Fibroblast of the conjunctiva (primary cell): Measurements from ENCODE around the gene PPME1.
"Not testable (repeated sequence)": the region's sequence is repeated elsewhere in the genome, so short reads cannot be mapped to it uniquely, and the experiment has no call there.

ENCODE experiments used
- DNase-seq: peaks from one replicate; pipeline ENCODE4 v3.0.0-alpha.2; 2010; ENCODE audit warnings: low read depth

Gene PPME1, protein sequence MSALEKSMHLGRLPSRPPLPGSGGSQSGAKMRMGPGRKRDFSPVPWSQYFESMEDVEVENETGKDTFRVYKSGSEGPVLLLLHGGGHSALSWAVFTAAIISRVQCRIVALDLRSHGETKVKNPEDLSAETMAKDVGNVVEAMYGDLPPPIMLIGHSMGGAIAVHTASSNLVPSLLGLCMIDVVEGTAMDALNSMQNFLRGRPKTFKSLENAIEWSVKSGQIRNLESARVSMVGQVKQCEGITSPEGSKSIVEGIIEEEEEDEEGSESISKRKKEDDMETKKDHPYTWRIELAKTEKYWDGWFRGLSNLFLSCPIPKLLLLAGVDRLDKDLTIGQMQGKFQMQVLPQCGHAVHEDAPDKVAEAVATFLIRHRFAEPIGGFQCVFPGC

DNA sequence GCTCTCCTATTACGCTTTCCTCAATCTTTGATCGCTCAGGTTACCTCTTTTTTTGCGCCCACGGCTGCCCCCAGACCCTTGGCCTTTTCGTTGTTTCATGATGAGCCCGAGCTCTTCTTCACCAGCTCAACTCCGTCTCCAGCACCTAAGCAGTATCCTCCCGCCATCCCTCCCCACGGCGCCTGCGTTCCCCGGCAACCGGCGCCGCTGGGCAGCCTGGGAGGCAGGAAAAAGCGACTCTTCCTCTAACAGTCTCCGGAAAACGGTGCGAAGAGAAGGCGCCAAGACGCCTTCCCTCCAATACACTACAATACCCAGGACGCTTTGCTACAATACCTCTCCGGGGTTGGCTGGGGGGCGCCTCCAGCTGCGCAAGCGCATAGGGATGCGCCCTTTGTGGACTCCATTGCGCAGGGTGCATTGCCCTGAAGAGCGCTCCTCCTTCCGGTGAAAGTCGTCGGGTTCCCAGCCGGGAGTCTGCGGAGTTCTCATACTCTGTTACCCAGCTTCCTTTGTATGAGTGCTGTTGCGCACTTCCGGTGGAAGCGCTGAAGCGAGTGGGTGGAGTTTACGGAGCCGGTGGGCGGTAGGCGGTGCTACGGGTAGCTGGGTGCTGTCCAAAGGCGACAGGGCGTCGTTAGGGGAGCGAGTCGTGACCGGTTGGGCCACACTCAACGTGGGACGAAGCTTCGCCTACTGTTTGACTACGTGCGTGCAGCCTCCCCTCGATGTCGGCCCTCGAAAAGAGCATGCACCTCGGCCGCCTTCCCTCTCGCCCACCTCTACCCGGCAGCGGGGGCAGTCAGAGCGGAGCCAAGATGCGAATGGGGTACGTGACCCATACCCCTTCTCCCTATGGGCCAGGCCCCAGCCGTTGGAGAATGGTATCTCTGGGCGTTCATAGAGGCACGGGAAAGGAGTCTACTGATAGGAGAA is at the start of gene PPME1, which contains the start of gene C2CD3:
PPME1 (plus strand) TSS at position 596 of the 936 bp plus-strand sequence; CDS start at position 729, 133 bp downstream.
C2CD3 (minus strand) TSS at position 309 of the 936 bp plus-strand sequence; CDS start at position 99, 210 bp downstream.
- DNase-seq: peak; percentile 99

DNA sequence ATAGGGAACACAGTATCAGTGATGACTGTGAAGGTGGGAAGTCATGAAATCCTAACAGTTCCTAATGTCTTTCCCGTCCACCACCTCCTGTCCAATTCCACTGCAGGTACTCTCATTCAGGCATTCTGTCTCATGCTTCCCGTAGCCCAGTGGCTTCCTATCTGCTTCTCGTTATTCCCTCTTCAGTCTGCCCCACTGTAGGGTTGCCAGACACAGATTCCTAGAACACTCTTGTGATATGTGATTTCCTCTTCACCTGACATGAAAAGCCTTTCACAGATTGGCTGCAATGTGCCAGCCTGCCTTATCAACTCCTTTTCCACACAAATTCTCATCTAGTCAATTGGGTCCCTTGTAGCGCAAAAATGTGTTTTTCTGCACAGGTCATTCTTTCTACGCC is 49.3 kb upstream of the PPME1 start:
- no peak for DNase-seq

DNA sequence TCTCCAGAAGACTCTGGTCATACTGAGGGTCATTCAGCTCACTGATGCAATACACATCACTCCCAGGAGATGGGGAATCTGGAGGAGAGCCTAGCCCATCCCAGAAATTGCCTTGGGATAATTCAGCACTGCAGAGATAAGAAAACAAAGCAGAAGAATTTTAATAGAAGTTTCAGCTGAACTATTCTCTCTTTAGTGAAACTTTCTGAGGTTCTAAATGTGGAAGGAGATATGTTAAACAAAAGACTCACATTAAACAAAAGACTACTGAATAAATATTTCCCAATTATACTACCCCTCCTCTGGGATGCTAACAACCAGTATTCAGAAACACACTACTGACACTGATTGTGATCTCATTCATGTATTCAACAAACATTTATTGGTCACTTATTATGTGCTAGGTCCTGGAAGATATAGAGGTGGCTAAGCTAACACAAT is 48.1 kb upstream of the PPME1 start:
- DNase-seq: no peak

DNA sequence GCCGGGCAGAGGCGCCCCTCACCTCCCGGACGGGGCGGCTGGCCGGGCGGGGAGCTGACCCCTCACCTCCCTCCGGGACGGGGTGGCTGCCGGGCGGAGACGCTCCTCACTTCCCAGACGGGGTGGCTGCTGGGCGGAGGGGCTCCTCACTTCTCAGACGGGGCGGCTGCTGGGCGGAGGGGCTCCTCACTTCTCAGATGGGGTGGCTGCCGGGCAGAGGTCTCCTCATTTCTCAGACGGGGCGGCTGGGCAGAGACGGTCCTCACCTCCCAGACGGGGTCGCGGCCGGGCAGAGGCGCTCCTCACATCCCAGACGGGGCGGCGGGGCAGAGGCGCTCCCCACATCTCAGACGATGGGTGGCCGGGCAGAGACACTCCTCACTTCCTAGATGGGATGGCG is 42.0 kb upstream of the PPME1 start:
- not testable (repeated sequence) for DNase-seq

DNA sequence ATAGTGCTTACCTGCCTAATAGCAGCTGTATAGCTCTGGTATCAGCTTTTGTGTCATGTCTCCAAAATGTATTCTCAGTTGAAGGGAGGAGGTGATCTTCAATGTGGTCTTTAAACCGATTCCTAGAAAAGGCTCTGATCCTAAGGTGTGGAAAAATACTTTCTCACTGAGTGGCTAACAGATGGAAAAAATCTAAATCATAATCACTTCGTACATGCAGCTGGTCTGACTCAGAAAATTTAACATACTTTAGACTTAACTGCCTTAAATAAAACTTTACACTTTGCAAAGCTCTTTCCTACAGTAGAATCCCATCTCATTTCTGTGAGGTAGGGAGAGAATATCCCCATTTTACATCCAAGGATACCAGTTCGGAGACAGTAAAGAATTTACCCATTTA is 38.3 kb upstream of the PPME1 start:
- no peak for DNase-seq

DNA sequence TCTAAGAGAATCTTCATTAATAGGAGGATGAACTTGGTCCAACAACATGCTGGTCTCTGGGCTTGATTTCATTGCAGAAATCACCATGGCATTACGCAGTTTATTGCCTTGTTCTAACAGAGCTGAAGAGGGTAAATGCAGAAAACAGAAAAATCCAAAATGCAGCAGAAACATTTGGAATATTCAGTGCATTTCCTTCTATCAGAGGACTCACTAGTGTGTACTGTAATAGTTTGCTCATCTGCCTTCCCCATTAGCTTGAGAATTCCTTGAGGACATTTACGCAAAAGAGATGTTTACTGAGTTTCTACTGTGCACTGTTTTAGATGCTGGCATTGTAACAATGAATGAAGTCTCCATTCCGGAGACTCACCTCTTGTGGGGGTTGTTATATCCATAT is 37.7 kb upstream of the PPME1 start:
- no peak for DNase-seq

DNA sequence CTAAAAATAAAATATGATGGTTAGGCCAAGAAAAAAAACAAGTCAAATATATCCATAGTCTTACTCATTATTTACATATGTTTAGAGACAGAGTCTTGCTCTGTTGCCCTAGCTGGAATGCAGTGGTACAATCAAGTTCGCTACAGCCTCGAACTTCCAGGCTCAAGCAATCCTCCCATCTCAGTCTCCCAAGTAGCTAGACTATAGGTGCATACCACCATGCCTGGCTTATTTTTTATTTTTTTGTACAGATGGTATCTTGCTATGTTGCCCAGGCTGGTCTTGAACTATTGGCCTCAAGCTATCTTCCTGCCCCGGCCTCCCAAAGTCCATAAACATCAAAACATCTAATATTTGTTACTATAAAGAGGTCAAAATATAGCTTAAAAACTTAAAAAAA is 36.4 kb upstream of the PPME1 start:
- DNase-seq: no peak

DNA sequence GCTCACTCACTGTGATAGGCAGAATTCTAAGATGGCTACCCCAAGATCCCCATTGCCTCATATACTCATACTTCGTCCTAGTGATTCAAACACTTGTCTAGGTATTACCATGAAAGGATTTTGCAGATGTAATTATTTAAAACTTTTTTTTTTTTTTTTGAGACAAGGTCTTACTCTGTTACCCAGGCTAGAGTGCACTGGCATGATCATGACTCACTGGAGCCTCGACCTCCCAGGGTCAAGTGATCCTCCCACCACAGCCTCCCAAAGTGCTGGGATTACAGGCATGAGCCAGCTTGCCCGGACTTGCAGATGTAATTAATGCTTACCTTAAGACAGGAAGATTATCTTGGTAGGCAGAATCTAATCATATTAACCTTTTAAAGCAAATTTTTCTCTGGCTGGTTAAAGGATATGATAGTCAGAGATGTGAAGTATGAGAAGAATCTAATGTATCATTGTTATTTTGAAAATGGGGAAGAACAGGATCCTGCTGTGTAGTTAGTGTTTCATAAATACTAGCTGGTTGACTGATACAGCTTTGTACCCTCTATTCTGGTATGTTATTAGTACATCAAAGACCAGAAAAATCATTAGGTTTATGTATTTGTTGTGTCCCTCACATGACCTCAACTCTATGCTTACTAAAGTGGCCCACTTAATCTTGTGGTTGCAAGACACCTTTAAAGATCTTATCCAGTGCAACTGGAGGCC is 35.8 kb upstream of the PPME1 start:
- DNase-seq: peak; percentile 16

DNA sequence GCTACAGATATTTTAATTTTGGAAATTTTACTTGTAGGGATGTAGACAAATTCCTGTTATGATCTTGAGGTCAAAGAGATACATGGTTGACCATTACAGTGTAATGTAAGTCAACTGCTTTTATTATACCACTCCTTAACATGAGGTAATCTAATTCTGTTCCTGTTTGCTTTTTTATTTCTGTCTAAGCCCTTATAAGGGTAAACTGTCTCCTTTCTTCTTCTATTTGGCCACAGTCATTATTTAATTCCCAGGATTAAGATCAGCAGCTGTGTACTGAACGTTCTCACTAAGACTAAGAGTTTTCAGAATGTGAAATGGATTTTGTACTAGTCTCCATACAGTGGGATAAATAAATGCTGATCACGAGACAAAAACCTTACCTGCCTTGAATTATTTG is 33.1 kb upstream of the PPME1 start:
- DNase-seq: no peak

DNA sequence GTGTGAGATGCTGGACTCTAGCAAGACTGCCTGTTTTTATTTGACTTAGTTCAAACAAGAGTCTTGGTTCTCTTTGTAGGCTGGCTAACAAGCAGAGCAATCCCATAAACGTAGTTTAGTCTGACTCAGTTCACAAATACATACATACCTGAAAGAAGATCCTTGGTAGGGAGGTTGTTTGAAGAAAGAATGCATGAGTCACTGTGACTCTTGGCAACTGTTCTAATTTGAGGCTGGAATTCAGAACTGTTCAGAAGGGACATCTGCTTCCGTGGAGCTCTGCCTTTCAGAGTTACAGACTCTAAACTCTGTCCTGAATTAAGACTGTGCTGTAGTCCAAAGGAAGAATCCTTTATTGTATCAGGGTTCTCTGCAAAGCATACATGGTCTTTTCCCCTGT is 32.5 kb upstream of the PPME1 start:
- peak; percentile 86 for DNase-seq

DNA sequence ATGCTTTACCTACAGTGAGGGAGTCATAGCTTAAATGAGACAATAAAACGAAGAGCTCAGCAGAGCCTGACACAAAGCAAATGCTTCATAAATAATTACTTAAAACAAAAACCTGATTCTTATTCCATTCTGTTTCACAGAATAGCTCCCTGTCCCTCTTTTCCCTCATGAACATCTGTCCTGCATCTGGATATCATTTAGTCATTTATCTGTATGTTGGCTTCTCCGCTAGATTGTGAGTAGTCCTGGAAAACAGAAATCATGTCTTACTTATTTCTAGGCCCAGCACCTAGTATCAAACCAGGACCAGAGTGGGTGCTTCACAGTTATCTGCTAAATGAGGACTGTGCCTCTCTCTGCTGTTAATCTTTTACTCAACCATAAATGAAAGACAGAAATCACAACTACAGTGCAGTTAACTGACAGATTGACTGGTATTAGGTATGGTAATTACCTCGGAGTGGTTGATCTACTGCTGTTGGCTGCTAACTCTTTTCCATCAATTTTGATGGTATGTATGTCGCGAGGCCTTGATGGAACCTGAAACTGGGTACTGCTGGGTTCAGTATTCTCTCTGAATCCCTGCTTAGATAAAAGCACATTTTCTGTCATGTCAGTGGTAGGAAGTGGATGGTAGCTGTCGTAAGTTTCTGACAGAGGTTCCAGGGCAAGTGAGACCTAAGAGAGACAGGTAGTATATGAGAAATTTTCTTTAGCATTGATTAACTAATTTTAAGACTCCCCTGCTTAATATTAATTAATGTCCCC is 31.8 kb upstream of the PPME1 start:
- no peak for DNase-seq

DNA sequence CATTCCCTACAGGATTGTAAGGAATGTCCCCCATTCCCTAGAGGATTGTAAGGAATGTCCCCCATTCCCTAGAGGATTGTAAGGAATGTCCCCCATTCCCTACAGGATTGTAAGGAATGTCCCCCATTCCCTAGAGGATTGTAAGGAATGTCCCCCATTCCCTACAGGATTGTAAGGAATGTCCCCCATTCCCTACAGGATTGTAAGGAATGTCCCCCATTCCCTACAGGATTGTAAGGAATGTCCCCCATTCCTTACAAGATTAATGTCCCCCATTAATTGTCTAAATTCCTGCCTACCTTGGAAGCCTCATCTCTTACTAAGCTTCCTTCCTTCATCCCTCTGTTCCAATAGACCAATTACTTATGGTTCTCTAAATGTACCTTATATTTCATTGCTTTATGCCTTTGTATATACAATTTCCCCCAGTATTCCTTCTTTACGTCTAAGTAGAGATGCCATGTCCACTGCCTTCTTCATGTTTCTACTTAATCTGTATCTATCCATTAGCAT is 31.1 kb upstream of the PPME1 start:
- DNase-seq: not testable (repeated sequence)

DNA sequence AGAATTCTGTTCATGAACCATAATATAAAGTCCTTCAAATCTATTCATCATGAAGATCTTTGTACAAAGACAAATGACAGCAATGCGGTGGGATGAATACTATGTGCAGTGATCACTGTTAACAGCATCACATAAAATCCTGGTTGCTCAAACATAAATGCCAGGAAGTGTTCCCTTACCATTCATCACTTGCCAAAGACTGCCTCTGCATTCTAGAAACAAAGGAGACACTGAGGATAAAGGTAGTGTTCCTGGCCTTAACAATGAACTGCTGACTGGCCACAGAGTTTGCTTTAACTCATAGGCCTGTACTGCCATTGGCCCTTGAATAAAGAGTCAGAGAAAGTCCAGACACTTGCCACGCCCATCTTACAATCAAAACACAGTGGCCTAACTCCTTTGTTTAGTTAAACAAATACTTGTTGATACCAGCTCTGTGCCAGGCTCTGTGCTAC is 29.8 kb upstream of the PPME1 start:
- no peak for DNase-seq

DNA sequence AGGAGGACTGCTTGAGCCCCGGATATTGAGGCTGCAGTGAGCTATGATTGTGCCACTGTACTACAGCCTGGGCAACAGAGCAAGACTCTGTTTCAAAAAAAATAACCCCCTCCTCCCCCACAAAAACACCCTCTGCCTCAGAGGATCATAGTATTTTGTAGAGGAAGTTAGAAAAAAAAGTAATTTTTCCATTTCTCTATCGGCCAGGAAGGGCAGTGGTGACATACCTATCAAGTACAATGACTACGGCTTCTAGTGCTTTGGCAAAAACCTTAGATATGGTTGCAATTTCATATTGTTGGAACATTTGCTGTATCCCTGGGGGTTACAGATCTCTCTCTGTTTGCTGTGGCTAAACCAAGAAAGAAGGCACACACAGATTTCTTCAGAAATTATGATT is 29.2 kb upstream of the PPME1 start:
- no peak for DNase-seq

DNA sequence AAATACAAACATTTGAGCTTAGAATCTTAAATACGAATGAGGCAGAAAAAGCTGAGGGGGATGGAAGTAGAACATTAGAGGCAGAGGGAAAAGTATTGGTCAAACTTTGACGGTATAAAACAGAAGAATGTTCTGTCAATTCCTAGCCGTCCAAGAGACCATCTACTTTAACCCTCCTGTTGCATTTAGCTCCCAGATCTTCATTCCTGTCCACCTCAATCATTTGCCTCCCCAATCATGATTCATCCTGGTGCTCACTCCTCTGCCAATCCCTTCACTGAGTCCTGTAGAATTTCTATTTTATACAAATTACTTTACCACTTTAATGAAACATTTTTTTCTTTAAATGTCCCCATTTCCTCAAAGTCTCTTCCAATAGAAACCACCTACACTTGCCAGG is 28.5 kb upstream of the PPME1 start:
- DNase-seq: no peak

DNA sequence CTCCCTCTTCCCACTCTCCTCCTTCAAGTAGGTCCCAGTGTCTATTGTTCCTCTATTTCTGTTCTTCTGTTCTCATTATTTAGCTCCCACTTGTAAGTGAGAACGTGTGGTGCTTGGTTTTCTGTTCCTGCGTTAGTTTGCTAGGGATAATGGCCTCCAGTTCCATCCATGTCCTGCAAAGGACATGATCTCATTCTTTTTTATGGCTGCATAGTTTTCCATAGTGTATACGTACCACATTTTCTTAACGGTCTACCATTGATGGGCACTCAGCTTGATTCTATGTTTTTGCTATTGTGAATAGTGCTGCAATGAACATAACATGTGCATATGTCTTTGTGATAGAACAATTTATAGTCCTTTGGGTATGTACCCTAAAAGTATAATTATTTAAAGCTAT is 26.5 kb upstream of the PPME1 start:
- no peak for DNase-seq

DNA sequence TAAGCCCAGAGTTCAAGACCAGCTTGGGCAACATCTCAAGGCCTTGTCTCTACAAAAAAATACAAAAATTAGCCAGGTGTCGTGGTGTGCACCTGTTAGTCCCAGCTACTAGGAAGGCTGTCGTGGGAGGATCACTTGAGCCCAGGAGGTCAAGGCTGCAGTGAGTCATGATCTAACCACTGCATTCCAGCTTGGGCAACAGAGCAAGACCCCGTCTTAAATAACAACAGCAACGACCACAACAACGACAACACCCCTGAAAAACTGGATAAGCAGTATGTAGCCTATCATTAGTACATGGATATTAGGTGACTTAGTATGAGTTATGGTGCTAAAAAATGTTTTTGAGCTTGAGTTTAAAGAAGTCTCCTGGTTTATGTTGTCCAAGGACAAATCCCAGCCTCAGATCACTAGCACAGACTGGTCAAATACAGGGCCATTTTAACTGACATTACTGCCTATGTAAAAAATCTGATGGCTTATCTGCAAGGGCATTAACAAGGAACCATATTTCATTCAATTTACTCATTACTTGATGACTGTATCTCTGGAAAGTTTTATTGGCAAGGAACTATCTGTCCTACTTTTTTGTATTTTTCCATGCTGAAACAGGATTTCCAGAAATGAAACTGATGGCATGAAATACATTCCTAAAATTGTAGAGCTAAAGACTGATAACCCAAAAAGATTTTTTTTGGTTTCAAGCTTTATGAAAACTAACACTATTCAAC is 23.7 kb upstream of the PPME1 start:
- no peak for DNase-seq

DNA sequence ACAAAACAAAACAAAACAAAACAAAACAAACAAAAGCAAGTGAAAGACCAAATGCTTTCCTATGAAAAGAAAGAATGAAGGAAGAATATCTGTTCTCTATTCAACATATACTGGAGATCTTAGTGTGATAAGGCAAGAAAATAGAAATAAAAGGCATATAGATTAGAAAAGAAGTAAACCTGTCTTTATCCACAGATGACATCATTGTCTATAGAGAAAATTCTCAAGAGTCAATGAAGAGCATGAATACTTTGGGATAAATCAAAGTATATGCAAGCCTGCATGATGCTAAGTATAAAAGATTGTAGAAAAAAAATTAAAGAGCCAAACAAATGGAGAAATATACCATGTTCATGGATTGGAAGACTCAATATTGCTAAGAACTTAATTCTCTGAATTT is 17.9 kb upstream of the PPME1 start:
- DNase-seq: no peak

DNA sequence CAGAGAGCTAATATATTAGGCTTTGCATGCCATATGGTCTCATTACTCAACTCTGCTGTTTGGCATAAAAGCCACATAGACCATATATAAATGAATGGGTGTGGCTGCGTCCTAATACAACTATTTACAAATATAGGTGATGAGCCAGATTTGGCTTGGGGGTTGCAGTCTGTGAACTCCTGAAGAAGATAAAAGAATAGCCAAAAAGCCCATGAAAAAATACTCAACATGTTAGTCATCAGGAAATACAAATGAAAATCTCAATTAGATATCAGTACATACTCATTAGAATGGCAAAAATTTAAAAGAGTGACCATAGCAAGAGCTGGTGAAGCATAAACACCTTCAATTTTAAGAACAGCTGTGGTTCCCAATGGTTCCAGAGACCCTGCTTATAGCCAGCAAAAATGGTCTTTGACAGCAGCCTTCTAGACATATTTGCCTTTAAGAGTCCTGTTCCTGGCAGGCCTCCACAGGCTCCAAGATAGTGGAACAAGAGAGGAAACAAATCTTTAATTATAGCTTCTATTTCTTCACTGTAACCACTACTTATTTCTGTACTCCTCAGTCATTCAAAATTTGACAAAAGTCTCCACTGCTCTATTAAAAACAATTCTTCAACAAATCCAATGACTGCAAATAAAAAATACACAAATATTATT is 16.3 kb upstream of the PPME1 start:
- DNase-seq: no peak

DNA sequence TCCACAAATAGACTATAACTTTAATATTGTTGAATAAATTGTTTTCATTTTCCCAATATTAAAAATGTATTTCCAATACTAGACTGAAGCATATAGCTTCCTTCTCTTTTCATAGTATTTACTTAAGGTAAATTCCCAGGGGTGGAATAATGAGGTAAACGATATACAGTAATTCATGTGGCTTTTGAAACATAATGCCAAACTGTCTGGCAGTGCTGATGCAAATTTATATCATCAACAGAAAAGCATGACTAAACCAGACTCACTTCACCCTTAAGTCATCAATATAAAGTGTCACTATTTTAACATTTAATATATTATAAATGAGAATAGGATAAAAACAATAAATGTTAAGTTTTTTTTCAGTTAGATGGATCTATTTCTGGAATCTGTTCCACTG is 13.9 kb upstream of the PPME1 start:
- no peak for DNase-seq
